A549 (cell line): ENCODE results near the gene ZNF486. TPM values are rescaled to one million over a fixed set of nuclear protein-coding genes. Genes with fewer than 3 reads are reported as not detected.
"Not testable (repeated sequence)": the region's sequence is repeated elsewhere in the genome, so short reads cannot be mapped to it uniquely, and the experiment has no call there.

Experiments
- ATAC-seq, 2 experiments: fragments of 200-7000 bp in 1 of 2; fragments of >200 bp in 1 of 2; cut with Nextera tagmentation in 1 of 2; cut with Tn5 transposase in 1 of 2; 3 replicates each; pipeline versions ENCODE4 v1.8.0 to v1.9.1; 2018 to 2020; ENCODE audit warnings: mild to moderate bottlenecking in 1 of 2, moderate library complexity in 1 of 2
- CTCF ChIA-PET: fragments of 300-600 bp; sonication (Branson Sonifier 250); formaldehyde crosslinking; extraction: SDS; loops from one replicate; lab custom pipeline; 2021; ENCODE audit warnings: antibody characterized with exemption, inconsistent platforms; lab: Yijun Ruan, JAX
- POLR2A ChIA-PET: fragments of 350-600 bp; formaldehyde crosslinking; extraction: SDS; loops from one replicate; lab custom pipeline; 2021; ENCODE audit warnings: antibody characterized with exemption, inconsistent platforms; lab: Yijun Ruan, JAX
- DNase-seq, 2 experiments: peaks; one replicate each; pipeline versions ENCODE4 v3.0.0 to v3.0.0-alpha.2; 2011 to 2016; ENCODE audit warnings: low read depth in 1 of 2, low spot score in 1 of 2
- FAIRE-seq: peaks from 2 replicates; lab custom pipeline; 2011; peaks lifted over from hg19 to GRCh38; lab: Jason Lieb, UNC
- H3K27ac ChIP-seq, 2 experiments: fragments of >200 bp; sonication (Bioruptor Twin); formaldehyde crosslinking; 3 replicates each; pipeline ENCODE4 v1.5.1; 2016 to 2017
- H3K4me1 ChIP-seq: fragments of >200 bp; sonication (Bioruptor Twin); formaldehyde crosslinking; 3 replicates; pipeline ENCODE4 v1.6.1; 2016
- H3K4me2 ChIP-seq: fragments of >200 bp; sonication (Bioruptor Twin); formaldehyde crosslinking; 3 replicates; pipeline ENCODE4 v1.6.1; 2016
- H3K4me3 ChIP-seq: fragments of >200 bp; sonication (Bioruptor Twin); formaldehyde crosslinking; 3 replicates; pipeline ENCODE4 v1.5.1; 2016
- H3K9me3 ChIP-seq: fragments of >200 bp; sonication (Bioruptor Twin); formaldehyde crosslinking; 3 replicates; pipeline ENCODE4 v1.6.1; 2016
- CBX8 ChIP-seq: fragments of 200-600 bp; sonication (generic); IDR thresholded peaks from 2 replicates; pipeline ENCODE4 v1.6.1; 2016
- CEBPB ChIP-seq, 2 experiments: fragments of >200 bp in 1 of 2; sonication (Bioruptor Twin) in 1 of 2; formaldehyde crosslinking in 1 of 2; IDR thresholded peaks; 2 replicates each; pipeline ENCODE4 v1.6.1; 2012 to 2016
- EHF ChIP-seq: fragments of 250-450 bp; sonication (Bioruptor Pico); IDR thresholded peaks from 2 replicates; pipeline ENCODE4 v1.5.0; 2020; ENCODE audit warnings: mild to moderate bottlenecking
- FOSB ChIP-seq: fragments of 250-450 bp; sonication (Bioruptor Pico); IDR thresholded peaks from 2 replicates; pipeline ENCODE4 v1.5.0; 2020; ENCODE audit warnings: mild to moderate bottlenecking, moderate library complexity
- HDAC2 ChIP-seq: fragments of 200-600 bp; sonication (generic); IDR thresholded peaks from 2 replicates; pipeline ENCODE4 v1.6.1; 2016
- HEYL ChIP-seq: fragments of 250-450 bp; sonication (Bioruptor Pico); IDR thresholded peaks from 2 replicates; pipeline ENCODE4 v1.8.0; 2021; ENCODE audit warnings: mild to moderate bottlenecking, moderate library complexity
- HMGXB4 ChIP-seq: fragments of 250-450 bp; sonication (Bioruptor Pico); IDR thresholded peaks from 2 replicates; pipeline ENCODE4 v1.5.0; 2021; ENCODE audit warnings: mild to moderate bottlenecking, moderate library complexity, borderline replicate concordance
- HOXA7 ChIP-seq: fragments of 250-450 bp; sonication (Bioruptor Pico); IDR thresholded peaks from 2 replicates; pipeline ENCODE4 v1.5.0; 2020; ENCODE audit warnings: mild to moderate bottlenecking, moderate library complexity
- KDM5A ChIP-seq: fragments of 200-600 bp; sonication (generic); IDR thresholded peaks from 2 replicates; pipeline ENCODE4 v1.6.1; 2016; ENCODE audit warnings: antibody characterized with exemption, mild to moderate bottlenecking
- MAFK ChIP-seq: fragments of 450-650 bp; IDR thresholded peaks from 2 replicates; pipeline ENCODE4 v1.6.1; 2014; ENCODE audit not compliant: partially characterized antibody
- MAZ ChIP-seq: fragments of 150-350 bp; IDR thresholded peaks from 2 replicates; pipeline ENCODE4 v1.6.1; 2014; ENCODE audit warnings: antibody characterized with exemption, low read depth, low read length, borderline replicate concordance
- NPAS2 ChIP-seq: fragments of 250-450 bp; sonication (Bioruptor Pico); IDR thresholded peaks from 2 replicates; pipeline ENCODE4 v1.8.0; 2022; ENCODE audit warnings: mild to moderate bottlenecking, moderate library complexity, borderline replicate concordance
- PBX3 ChIP-seq: IDR thresholded peaks from 2 replicates; pipeline ENCODE4 v1.6.1; 2012
- RNF2 ChIP-seq: fragments of 200-600 bp; sonication (generic); IDR thresholded peaks from 2 replicates; pipeline ENCODE4 v1.6.1; 2016; ENCODE audit warnings: low read depth, mild to moderate bottlenecking, antibody characterized with exemption, moderate library complexity, borderline replicate concordance
- SMC3 ChIP-seq: fragments of >200 bp; sonication (Bioruptor Twin); formaldehyde crosslinking; IDR thresholded peaks from 3 replicates; pipeline ENCODE4 v1.6.1; 2018; ENCODE audit warnings: inconsistent platforms
- SREBF2 ChIP-seq: fragments of 450-650 bp; IDR thresholded peaks from 2 replicates; pipeline ENCODE4 v1.6.1; 2014; ENCODE audit warnings: mild to moderate bottlenecking, moderate library complexity
- USF2 ChIP-seq: fragments of 450-650 bp; IDR thresholded peaks from 2 replicates; pipeline ENCODE4 v1.6.1; 2014; ENCODE audit warnings: antibody characterized with exemption
- ZSCAN20 ChIP-seq: fragments of 250-450 bp; sonication (Bioruptor Pico); IDR thresholded peaks from 2 replicates; pipeline ENCODE4 v1.8.0; 2022; ENCODE audit warnings: mild to moderate bottlenecking, moderate library complexity
- WGBS: methylation state at CpG from one replicate; pipeline ENCODE4 v1.1.6; 2017; ENCODE audit errors: missing lambda C conversion rate; 5-methylcytosine and 5-hydroxymethylcytosine counted together
- polyA plus RNA-seq, 4 experiments: library from polyadenylated mRNA; depleted of rRNA in 3 of 4; stranded (reverse); fragments of >200 nt; fragmentation: RNase III in 1 of 4; extraction: RNeasy Plus Mini Kit Qiagen cat#74134 plus additional on column Dnase treatment in 1 of 4; gene quantifications; 2 replicates in 3 of 4; 3 replicates in 1 of 4; pipeline ENCODE4 v1.2.3, GENCODE V29; 2011 to 2017
- TF ChIP-seq, protein P1 (sequence below): fragments of 150-350 bp; IDR thresholded peaks from 2 replicates; pipeline ENCODE4 v1.6.1; 2014; ENCODE audit warnings: low read depth, mild to moderate bottlenecking, low read length

The ZNF486 gene
- polyA plus RNA-seq, 2 of the 4 experiments (the other 2 are of a cell fraction) = 0.04 TPM; not detected in 1

DNA sequence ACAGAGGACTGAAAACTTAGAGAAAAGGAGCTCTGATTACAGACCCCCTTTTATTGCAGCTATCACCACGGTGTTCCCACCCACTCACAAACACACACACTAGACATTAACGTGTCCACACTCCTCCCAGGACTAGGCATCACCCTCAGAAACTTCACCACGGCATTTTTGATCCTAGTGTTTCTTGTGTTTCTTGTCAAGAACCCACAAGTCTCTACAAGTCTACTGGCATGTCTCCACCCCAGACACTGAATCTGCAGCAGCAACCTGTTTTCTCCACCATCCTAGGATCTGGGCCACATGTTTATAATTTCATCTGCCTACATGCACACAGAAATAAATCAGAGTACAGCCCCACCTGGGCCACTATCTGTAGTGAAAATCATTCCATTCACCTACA is 4.3 kb downstream of the ZNF486 start:
- no peak for TF ChIP-seq NPAS2 (CRISPR knock-in tag)
- no peak for TF ChIP-seq PBX3
- TF ChIP-seq KDM5A = no peak
- TF ChIP-seq MAZ = no peak
- no peak overlapping the region for H3K4me2 ChIP-seq
- no peaks in the 10 kb centered on the region for H3K4me1 ChIP-seq
- no peaks in the 10 kb centered on the region for H3K9me3 ChIP-seq
- no peak overlapping the region for H3K4me3 ChIP-seq
- no peak for DNase-seq
- ATAC-seq = no peak
- POLR2A ChIA-PET = no interaction called here
- FAIRE-seq = no peak
- no peak overlapping the region for H3K27ac ChIP-seq
- CTCF ChIA-PET = no interaction called here
- WGBS = 0% methylated on average over 3 of the region's 3 CpGs

DNA sequence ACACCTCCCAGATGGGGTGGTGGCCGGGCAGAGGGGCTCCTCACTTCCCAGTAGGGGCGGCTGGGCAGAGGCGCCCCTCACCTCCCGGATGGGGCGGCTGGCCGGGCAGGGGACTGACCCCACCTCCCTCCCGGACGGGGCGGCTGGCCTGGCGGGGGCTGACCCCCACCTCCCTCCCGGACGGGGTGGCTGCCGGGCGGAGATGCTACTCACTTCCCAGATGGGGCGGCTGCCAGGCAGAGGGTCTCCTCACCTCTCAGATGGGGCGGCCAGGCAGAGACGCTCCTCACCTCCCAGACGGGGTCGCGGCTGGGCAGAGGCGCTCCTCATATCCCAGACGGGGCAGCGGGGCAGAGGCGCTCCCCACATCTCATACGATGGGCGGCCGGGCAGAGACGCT is 8.8 kb downstream of the ZNF486 start:
- 73% methylated on average over 6 of the region's 28 CpGs for WGBS
- DNase-seq, H3K27ac ChIP-seq, FAIRE-seq, H3K4me1 ChIP-seq, H3K4me2 ChIP-seq, POLR2A ChIA-PET, H3K4me3 ChIP-seq, ATAC-seq, H3K9me3 ChIP-seq, CTCF ChIA-PET: not testable (repeated sequence)

DNA sequence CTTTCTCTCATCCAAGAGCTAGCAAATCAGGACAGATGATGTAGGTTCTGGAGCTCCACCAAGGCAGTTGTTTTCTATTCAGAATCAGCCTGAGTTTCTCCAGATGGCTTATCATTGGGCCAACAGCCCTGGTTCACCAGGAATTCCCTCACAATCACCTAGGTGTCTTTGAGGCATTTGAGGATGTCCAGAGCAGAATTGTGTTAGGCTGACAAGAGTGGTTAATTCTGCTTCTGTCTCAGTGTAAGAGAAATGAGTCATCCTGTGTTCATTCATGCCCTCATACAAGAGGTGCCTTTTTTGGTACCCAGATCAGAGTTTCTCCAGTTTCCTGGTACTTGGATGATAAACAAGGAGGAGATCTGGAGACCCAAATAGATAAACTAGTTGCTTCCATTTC is 12.9 kb downstream of the ZNF486 start:
- POLR2A ChIA-PET, H3K4me1 ChIP-seq, ATAC-seq, CTCF ChIA-PET, H3K27ac ChIP-seq, DNase-seq, H3K4me2 ChIP-seq, H3K9me3 ChIP-seq, H3K4me3 ChIP-seq, FAIRE-seq: not testable (repeated sequence)

DNA sequence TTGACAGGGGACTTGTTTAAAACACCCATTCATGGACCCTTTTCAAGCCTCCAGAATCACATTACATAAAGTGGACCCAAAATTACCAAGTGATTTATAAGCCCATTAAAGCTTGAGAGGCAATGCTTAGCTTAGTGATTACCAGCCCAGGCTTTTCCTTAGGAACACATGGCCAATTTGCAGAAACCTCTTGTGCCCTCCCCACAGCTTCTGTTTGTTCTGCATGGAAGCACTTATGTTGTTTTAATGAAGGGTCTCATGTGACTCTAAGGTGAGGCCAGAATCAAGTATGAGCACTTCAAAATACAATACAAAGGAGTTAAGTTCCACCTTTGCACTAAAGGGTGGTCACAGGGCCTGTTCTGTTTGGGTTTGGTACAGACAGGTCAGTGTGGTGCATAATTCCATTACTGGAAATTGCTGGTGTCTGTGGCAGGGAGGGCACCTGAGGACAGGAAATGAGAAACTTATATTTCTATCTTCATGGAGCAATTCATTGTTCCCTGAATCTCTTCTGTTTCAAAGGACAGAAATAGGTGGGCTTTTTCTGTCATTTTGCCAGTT is 15.3 kb downstream of the ZNF486 start:
- ChIA-PET POLR2A (no interaction called here), CTCF (no interaction called here)
- no peak overlapping the region for H3K4me2 ChIP-seq

More for the DNA sequence above, 15.3 kb downstream of the ZNF486 start:
- FAIRE-seq (no peak), ATAC-seq (no peak), DNase-seq (no peak)
- no peak overlapping the region for H3K27ac ChIP-seq
- H3K4me3 ChIP-seq = no peak overlapping the region
- TF ChIP-seq SMC3 = no peak
- TF ChIP-seq FOSB (CRISPR knock-in tag) = no peak
- no peak for TF ChIP-seq RNF2
- TF ChIP-seq HMGXB4 (CRISPR knock-in tag) = no peak
- TF ChIP-seq ZSCAN20 (CRISPR knock-in tag) = no peak
- no peak for TF ChIP-seq KDM5A
- no peak for TF ChIP-seq HEYL (CRISPR knock-in tag)
- no peak for TF ChIP-seq USF2
- no peak for TF ChIP-seq CBX8
- TF ChIP-seq, protein P1, sequence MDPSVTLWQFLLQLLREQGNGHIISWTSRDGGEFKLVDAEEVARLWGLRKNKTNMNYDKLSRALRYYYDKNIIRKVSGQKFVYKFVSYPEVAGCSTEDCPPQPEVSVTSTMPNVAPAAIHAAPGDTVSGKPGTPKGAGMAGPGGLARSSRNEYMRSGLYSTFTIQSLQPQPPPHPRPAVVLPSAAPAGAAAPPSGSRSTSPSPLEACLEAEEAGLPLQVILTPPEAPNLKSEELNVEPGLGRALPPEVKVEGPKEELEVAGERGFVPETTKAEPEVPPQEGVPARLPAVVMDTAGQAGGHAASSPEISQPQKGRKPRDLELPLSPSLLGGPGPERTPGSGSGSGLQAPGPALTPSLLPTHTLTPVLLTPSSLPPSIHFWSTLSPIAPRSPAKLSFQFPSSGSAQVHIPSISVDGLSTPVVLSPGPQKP = no peak
- no peak for TF ChIP-seq PBX3
- no peak for TF ChIP-seq EHF (CRISPR knock-in tag)
- TF ChIP-seq MAFK = no peak
- no peak for TF ChIP-seq HOXA7 (CRISPR knock-in tag)
- no peak for TF ChIP-seq HDAC2
- no peak for TF ChIP-seq CEBPB (IDR thresholded peaks at IDR 0.05)
- TF ChIP-seq SREBF2 = no peak
- no peaks in the 10 kb centered on the region for H3K4me1 ChIP-seq
- no peaks in the 10 kb centered on the region for H3K9me3 ChIP-seq
